Activated naive CD8-positive, alpha-beta T cell treated with anti-CD3 and anti-CD28 coated beads for 36 hours (primary cell): ENCODE results near the gene SPHK2. TPM values are rescaled to one million over a fixed set of nuclear protein-coding genes. Genes with fewer than 3 reads are reported as not detected.
"Not testable (repeated sequence)": the region's sequence is repeated elsewhere in the genome, so short reads cannot be mapped to it uniquely, and the experiment has no call there.

Source experiments
- DNase-seq: peaks from one replicate; pipeline ENCODE4 v3.0.0; 2021
- H3K27ac Mint-ChIP-seq: one replicate; pipeline ENCODE4 v1.8.0; 2022; ENCODE audit warnings: mild to moderate bottlenecking, moderate library complexity, mixed read lengths
- H3K27me3 Mint-ChIP-seq: one replicate; pipeline ENCODE4 v1.8.0; 2022; ENCODE audit warnings: mild to moderate bottlenecking, mixed read lengths
- H3K36me3 Mint-ChIP-seq: one replicate; pipeline ENCODE4 v1.8.0; 2021; ENCODE audit warnings: mild to moderate bottlenecking, mixed read lengths
- H3K4me1 Mint-ChIP-seq: one replicate; pipeline ENCODE4 v1.8.0; 2021; ENCODE audit warnings: mixed read lengths
- H3K4me3 Mint-ChIP-seq: one replicate; pipeline ENCODE4 v1.8.0; 2022; ENCODE audit warnings: mild to moderate bottlenecking, moderate library complexity, mixed read lengths
- H3K9me3 Mint-ChIP-seq: one replicate; pipeline ENCODE4 v1.8.0; 2022; ENCODE audit warnings: mixed read lengths
- total RNA-seq, 2 experiments: library from RNA; stranded (reverse); gene quantifications; one replicate each; pipeline ENCODE4 v1.2.3, GENCODE V29; 2021

SPHK2 gene
- total RNA-seq, 2 experiments from 2014 or later = 36.7 to 40.8 TPM

DNA sequence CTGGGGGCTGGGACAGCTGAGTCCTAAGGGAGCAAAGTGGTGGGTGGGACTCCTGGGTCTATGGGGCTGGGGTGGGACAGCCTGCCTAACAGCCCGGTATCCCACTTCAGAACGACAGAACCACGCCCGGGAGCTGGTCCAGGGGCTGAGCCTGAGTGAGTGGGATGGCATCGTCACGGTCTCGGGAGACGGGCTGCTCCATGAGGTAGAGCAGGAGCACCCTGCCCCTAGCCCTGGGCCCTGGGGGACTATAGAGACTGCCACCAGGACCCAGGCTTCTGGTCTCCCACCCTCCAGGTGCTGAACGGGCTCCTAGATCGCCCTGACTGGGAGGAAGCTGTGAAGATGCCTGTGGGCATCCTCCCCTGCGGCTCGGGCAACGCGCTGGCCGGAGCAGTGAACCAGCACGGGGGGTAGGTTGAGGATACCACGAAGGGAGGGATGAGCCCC lies 8.6 kb downstream of the SPHK2 start:
- H3K27me3 Mint-ChIP-seq = no peaks in the 10 kb centered on the region
- peaks cover 12% of the 10 kb centered on the region for H3K36me3 Mint-ChIP-seq
- peaks cover 29% of the 10 kb centered on the region for H3K4me1 Mint-ChIP-seq
- DNase-seq = no peak
- H3K9me3 Mint-ChIP-seq = no peaks in the 10 kb centered on the region
- H3K4me3 Mint-ChIP-seq = no peak overlapping the region
- H3K27ac Mint-ChIP-seq = no peak overlapping the region

DNA sequence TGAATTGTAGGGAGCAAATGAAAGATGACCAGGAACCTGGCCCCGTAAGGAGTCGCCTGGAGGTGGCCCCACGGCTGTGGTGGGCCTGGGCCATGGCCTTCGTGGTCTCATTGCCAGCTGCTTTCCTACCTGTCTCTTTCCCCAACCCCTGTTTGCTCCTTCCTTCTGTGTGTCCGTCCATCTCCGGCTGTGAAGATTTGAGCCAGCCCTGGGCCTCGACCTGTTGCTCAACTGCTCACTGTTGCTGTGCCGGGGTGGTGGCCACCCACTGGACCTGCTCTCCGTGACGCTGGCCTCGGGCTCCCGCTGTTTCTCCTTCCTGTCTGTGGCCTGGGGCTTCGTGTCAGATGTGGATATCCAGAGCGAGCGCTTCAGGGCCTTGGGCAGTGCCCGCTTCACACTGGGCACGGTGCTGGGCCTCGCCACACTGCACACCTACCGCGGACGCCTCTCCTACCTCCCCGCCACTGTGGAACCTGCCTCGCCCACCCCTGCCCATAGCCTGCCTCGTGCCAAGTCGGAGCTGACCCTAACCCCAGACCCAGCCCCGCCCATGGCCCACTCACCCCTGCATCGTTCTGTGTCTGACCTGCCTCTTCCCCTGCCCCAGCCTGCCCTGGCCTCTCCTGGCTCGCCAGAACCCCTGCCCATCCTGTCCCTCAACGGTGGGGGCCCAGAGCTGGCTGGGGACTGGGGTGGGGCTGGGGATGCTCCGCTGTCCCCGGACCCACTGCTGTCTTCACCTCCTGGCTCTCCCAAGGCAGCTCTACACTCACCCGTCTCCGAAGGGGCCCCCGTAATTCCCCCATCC lies 9.4 kb downstream of the SPHK2 start:
- H3K27me3 Mint-ChIP-seq = no peaks in the 10 kb centered on the region
- no peaks in the 10 kb centered on the region for H3K9me3 Mint-ChIP-seq
- peaks cover 29% of the 10 kb centered on the region for H3K4me1 Mint-ChIP-seq
- no peak overlapping the region for H3K27ac Mint-ChIP-seq
- H3K4me3 Mint-ChIP-seq = no peak overlapping the region
- peaks cover 7% of the 10 kb centered on the region for H3K36me3 Mint-ChIP-seq
- DNase-seq = no peak

DNA sequence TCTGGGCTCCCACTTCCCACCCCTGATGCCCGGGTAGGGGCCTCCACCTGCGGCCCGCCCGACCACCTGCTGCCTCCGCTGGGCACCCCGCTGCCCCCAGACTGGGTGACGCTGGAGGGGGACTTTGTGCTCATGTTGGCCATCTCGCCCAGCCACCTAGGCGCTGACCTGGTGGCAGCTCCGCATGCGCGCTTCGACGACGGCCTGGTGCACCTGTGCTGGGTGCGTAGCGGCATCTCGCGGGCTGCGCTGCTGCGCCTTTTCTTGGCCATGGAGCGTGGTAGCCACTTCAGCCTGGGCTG lies 9.9 kb downstream of the SPHK2 start:
- H3K27me3 Mint-ChIP-seq = no peaks in the 10 kb centered on the region
- H3K4me1 Mint-ChIP-seq = peaks cover 30% of the 10 kb centered on the region
- no peak overlapping the region for H3K4me3 Mint-ChIP-seq
- no peaks in the 10 kb centered on the region for H3K9me3 Mint-ChIP-seq
- H3K27ac Mint-ChIP-seq = no peak overlapping the region
- DNase-seq = no peak
- H3K36me3 Mint-ChIP-seq = peaks cover 5% of the 10 kb centered on the region

DNA sequence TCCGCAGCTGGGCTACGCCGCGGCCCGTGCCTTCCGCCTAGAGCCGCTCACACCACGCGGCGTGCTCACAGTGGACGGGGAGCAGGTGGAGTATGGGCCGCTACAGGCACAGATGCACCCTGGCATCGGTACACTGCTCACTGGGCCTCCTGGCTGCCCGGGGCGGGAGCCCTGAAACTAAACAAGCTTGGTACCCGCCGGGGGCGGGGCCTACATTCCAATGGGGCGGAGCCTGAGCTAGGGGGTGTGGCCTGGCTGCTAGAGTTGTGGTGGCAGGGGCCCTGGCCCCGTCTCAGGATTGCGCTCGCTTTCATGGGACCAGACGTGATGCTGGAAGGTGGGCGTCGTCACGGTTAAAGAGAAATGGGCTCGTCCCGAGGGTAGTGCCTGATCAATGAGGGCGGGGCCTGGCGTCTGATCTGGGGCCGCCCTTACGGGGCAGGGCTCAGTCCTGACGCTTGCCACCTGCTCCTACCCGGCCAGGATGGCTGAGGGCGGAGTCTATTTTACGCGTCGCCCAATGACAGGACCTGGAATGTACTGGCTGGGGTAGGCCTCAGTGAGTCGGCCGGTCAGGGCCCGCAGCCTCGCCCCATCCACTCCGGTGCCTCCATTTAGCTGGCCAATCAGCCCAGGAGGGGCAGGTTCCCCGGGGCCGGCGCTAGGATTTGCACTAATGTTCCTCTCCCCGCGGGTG lies 10.4 kb downstream of the SPHK2 start:
- H3K4me3 Mint-ChIP-seq = no peak overlapping the region
- H3K27me3 Mint-ChIP-seq = no peaks in the 10 kb centered on the region
- H3K9me3 Mint-ChIP-seq = no peaks in the 10 kb centered on the region
- DNase-seq = no peak
- peaks cover 5% of the 10 kb centered on the region for H3K36me3 Mint-ChIP-seq
- H3K4me1 Mint-ChIP-seq = peaks cover 30% of the 10 kb centered on the region
- H3K27ac Mint-ChIP-seq = no peak overlapping the region

DNA sequence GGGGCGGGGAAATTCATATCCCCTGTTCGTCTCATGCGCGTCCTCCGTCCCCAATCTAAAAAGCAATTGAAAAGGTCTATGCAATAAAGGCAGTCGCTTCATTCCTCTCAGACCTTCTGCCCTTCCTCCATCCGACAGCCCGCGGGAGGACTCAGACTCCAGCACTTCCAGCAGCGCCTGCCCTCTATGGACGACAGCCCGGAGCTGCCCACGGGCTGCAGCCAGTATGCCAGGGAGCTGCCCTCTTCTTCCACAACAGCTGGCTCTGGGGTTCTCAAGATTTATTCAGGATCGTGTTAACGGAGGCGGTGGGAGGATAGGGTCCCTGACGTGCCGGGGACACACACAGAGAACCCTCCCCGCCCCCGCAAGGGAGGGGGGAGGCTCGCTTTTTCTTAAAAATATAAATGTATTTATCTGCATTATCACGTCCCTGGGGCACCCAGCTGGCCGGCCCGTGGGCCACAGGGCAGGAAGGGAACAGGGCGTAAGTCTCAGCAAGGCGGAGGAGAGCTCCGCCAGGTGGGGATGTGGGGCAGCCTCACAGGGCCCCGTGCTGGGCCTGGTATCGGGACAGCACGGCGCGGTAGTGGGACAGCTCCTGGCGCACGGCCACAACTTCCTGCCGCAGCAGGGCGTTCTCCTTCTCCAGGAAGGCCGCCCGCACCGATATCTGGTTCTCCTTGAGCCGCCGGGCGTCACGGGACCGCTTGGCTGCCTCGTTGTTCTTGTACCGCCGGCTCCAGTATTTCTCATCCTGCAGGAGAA lies 11.2 kb downstream of the SPHK2 start:
- Mint-ChIP-seq H3K36me3 (peaks cover 5% of the 10 kb centered on the region), H3K27ac (peak overlapping the region; percentile 65), H3K9me3 (no peaks in the 10 kb centered on the region), H3K27me3 (no peaks in the 10 kb centered on the region), H3K4me3 (no peak overlapping the region), H3K4me1 (peaks cover 29% of the 10 kb centered on the region)
- DNase-seq = no peak

DNA sequence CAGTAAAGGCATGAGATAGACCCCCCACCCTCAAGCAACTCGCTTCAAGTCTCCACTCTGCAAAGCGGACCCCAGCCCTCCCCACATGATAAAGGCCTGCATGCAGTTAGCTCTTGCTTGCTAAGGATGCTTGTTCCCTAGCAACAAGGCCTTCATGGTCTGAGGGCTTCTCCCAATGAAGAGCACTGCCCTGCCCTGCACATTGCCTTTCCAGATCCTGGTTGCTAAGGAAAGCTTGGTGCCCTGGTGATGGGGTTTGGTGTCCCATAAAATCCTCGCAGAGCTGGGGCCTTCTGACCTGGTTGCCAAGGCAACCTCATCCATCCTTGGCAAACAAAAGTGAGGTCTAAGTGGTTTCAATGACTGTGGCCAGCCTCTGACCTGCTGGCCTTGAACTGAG lies 11.9 kb downstream of the SPHK2 start:
- no peak for DNase-seq
- H3K27ac Mint-ChIP-seq = peak overlapping the region; percentile 45
- H3K4me3 Mint-ChIP-seq = no peak overlapping the region
- H3K36me3 Mint-ChIP-seq = peaks cover 5% of the 10 kb centered on the region
- H3K27me3 Mint-ChIP-seq = no peaks in the 10 kb centered on the region
- H3K4me1 Mint-ChIP-seq = peaks cover 32% of the 10 kb centered on the region
- H3K9me3 Mint-ChIP-seq = no peaks in the 10 kb centered on the region

DNA sequence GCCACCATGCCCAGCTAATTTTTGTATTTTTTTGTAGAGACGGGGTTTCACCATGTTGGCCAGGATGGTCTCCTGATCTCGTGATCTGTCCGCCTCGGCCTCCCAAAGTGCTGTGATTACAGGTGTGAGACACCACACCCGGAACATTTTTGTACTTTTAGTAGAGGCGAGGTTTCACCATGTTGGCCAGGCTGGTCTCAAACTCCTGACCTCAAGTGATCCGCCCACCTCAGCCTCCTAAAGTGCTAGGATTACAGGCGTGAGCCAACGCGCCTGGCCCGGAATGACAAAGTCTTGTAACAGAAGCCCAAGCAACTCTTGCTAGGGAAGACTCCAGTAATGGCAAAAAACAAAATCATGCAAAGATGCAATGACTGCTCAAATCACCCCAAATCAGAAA lies 13.0 kb downstream of the SPHK2 start:
- Mint-ChIP-seq H3K4me3 (peak overlapping the region; percentile 40), H3K27ac (peak overlapping the region; percentile 38), H3K4me1 (peaks cover 29% of the 10 kb centered on the region)
- H3K9me3 Mint-ChIP-seq, H3K27me3 Mint-ChIP-seq, DNase-seq, H3K36me3 Mint-ChIP-seq: not testable (repeated sequence)

DNA sequence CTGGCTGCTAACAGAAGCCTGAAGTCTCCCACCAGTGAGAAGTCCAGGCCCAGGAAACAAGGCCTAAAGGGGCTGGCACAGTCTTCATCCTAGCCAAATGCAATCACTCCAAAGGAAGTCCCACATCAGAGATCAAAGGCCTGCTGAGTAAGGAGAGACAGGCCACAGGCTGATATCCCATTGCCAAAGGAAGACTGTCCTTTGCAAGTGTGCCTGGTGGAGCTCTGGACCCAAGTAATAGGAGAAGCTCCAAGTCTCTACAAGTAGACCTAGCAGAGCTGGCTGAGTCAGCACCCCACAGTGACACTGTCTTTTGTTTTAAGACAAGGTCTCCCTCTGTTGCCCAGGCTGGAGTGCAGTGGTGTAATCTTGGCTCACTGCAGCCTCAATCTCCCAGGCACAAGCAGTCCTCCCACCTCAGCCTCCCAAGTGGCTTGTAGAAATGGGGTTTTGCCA lies 13.4 kb downstream of the SPHK2 start:
- peaks cover 5% of the 10 kb centered on the region for H3K36me3 Mint-ChIP-seq
- H3K27me3 Mint-ChIP-seq = no peaks in the 10 kb centered on the region
- H3K9me3 Mint-ChIP-seq = no peaks in the 10 kb centered on the region
- H3K4me1 Mint-ChIP-seq = peaks cover 31% of the 10 kb centered on the region
- H3K4me3 Mint-ChIP-seq = peak overlapping the region; percentile 40
- peak overlapping the region; percentile 85 for H3K27ac Mint-ChIP-seq
- no peak for DNase-seq

DNA sequence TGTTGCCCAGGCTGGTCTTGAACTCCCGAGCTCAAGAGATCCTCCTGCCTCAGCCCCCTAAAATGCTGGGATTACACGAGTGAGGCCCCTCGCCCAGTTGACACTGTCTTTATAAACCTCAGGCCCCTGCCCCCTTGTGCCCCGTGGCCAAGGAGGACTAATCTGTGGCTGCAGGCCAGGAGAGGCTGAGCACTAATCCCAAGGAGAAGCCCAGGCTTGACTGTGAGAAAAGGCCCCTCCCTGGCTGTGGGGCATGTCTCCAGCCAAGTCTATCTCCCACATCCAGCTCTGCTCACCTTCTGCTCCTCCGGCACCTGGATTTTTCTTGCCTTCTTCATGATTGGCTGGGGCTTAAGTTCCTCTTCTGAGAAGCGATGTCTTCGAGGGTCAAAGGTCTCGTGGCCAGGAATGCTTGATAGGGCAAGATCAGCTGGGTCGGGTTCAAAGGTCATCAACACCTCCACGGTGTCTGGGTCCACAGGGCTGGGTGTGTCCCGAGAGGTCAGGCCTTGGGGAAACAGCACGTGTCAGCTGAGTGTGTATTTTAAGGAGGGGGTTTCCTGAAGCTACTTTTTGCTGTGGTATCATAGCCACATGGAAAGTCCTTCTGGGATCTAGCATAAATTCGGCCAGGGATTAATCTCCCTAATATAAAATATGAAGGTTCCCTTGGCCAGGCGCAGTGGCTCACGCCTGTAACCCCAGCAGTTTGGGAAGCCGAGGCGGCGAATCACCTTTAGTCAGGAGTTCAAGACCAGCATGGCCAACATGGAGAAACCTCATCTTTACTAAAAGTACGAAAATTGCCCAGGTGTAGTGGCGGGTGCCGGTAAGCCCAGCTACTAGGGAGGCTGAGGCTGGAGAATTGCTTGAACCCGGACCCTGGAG lies 14.1 kb downstream of the SPHK2 start:
- peaks cover 37% of the 10 kb centered on the region for H3K4me1 Mint-ChIP-seq
- H3K4me3 Mint-ChIP-seq = peak overlapping the region; percentile 77
- no peaks in the 10 kb centered on the region for H3K9me3 Mint-ChIP-seq
- H3K36me3 Mint-ChIP-seq = peaks cover 6% of the 10 kb centered on the region
- DNase-seq = no peak
- H3K27me3 Mint-ChIP-seq = no peaks in the 10 kb centered on the region
- peak overlapping the region; percentile 85 for H3K27ac Mint-ChIP-seq

DNA sequence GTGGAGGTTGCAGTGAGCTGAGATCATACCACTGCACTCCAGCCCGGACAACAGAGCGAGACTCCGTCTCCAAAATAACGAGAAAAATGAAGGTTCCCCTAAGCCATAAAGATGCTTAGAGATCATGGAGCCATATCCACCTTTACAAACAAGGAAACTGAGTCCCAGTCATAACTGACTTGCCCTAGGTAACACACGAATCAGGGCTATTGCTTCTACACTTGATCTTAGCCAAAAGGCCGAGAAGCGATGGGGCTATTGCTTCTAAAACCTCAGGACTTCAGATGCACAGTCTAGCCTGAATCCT lies 14.7 kb downstream of the SPHK2 start:
- no peak for DNase-seq
- Mint-ChIP-seq H3K27me3 (no peaks in the 10 kb centered on the region), H3K9me3 (no peaks in the 10 kb centered on the region), H3K36me3 (peaks cover 12% of the 10 kb centered on the region), H3K27ac (peak overlapping the region; percentile 85), H3K4me1 (peaks cover 43% of the 10 kb centered on the region), H3K4me3 (peak overlapping the region; percentile 77)

DNA sequence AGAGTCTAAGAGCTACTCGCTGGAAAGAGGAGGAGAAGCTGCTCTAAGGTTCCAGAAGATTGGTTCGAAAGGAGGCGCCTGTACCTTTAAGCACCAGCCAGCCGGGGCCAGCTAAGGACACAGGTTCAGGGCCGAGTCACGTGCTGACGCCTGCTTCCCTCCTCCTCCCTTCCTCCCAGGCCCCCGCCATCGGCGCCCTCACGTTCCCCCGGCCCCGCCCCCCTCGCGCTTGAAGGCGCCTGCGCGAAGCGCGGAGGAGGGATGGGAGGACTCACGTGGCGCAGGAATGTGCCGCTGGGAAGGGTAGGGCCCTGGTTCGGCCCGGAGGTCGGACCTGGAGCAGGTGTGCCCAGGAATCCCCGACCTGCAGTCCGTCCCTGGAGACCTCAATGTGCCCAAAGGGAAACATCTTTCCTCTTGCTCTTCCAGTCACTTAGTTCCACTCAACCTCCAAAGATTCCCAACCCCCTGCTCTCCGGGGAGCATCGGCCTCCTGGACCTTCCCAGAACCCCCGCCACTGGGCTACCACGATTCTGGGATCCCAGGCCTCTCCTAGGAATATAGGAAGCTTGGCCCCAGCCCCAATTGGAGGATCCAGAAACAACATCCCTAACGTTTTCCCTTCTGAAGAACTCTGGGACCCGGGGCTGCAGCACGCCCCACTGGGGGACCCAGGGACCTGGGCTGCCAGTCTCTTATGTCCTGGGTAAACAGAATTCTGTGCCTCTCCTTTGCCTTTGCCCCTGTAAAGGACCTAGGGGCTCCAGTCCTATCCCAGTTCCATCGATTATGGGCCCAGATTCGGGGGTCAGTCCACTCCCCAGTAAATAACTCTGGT lies 15.3 kb downstream of the SPHK2 start:
- H3K36me3 Mint-ChIP-seq = peaks cover 12% of the 10 kb centered on the region
- H3K4me1 Mint-ChIP-seq = peaks cover 48% of the 10 kb centered on the region
- no peaks in the 10 kb centered on the region for H3K27me3 Mint-ChIP-seq
- peak overlapping the region; percentile 85 for H3K27ac Mint-ChIP-seq
- no peaks in the 10 kb centered on the region for H3K9me3 Mint-ChIP-seq
- peak overlapping the region; percentile 77 for H3K4me3 Mint-ChIP-seq
- DNase-seq = peak; percentile 91

DNA sequence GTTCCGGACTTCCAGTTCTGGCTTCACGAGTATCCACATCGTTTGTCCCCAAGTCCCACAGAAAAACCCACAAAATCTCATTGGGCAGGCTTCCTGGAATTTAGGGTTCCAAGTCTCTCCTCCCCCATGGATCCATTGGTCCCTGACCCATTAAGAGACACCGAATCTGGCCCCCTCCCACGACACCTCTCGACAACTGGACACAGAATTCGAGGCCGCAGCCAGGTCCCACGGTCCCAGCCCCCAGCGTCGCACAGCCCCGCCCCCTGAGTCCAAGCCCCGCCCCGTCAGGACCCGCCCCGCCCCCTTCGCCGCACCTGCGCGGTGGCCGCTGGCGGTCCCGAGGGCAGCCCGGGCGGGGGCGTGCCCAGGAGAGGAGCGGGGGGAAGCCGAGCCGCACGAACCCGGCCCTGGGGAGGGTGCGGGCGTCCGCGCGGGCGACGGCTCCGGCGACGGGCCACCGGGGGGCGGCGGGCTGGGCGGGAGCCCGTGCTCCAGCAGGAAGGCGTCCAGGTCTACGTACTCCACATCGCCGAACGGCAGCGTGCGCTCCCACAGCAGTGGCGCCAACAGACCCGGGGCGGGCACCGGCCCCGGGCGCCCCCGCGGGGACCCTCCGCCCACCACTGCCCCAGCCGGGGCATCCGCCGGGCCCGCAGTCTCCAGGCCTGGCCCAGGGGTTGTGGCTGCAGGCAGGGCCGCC lies 16.1 kb downstream of the SPHK2 start:
- Mint-ChIP-seq H3K4me3 (peak overlapping the region; percentile 95), H3K27ac (peak overlapping the region; percentile 92), H3K9me3 (no peaks in the 10 kb centered on the region), H3K27me3 (no peaks in the 10 kb centered on the region), H3K4me1 (peaks cover 50% of the 10 kb centered on the region), H3K36me3 (peaks cover 11% of the 10 kb centered on the region)
- DNase-seq = peak; percentile 85

DNA sequence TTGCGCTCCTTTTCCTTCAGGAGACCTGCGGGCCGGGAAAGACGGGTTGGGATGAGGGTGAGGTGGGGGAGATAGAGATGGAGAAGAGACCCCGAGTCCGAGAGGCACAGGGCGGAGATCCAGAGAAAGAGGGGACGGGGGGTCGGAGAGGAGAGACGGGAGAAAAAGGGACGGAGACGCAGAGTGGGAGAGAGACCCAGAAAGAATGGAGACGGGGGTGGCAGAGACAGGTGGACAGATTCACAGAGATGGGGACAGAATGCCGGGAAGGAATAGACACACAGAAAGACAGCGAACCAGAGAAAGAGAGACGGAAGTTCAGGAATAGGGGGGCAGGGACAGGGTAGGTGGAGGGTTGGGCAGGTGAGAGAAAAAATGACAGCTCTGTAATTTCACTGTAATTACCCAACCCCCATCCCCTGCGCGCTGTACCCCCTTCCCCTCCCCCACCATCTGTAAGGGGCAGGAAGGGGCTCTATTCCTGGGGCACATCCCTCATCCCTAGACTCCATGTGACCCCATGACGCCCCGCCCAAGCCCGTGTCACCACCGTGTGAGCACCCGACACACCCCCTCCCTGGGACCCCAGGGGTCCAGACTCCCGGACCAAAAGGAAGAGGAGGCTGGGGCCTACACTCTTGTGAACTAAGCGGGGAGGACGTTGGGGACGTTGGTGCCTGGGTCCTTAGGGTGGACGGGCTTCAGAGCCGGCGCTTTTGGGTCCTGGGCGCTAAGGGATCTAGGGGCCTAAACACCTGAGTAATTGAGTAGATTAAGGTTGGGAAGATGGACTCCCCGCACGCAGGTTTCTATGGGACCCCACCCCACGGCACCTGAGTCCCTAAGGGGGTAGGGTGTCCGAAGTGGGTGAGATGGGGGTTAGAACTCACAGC lies 16.9 kb downstream of the SPHK2 start:
- Mint-ChIP-seq H3K4me3 (peak overlapping the region; percentile 95), H3K36me3 (peaks cover 10% of the 10 kb centered on the region), H3K9me3 (no peaks in the 10 kb centered on the region), H3K4me1 (peaks cover 50% of the 10 kb centered on the region), H3K27ac (peak overlapping the region; percentile 92), H3K27me3 (no peaks in the 10 kb centered on the region)
- no peak for DNase-seq
